GM19035 (cell line): ENCODE data around the gene ANK2.
"Not testable (repeated sequence)": the region's sequence is repeated elsewhere in the genome, so short reads cannot be mapped to it uniquely, and the experiment has no call there.

ENCODE experiments used
- ATAC-seq: cut with Tn5 transposase; IDR thresholded peaks from one replicate; pipeline ENCODE4 v1.9.1; 2021; ENCODE audit not compliant: unreplicated experiment

Gene ANK2

GRCh38 chr4:113183032-113183605 is 133.7 kb downstream of the ANK2 start:
- no peak for ATAC-seq

GRCh38 chr4:113186220-113186619 is 136.8 kb downstream of the ANK2 start:
- not testable (repeated sequence) for ATAC-seq

- ATAC-seq, result no peak
Measured at GRCh38 chr4:113186913-113187312, 137.5 kb downstream of the ANK2 start.

GRCh38 chr4:113187358-113187757 is 137.9 kb downstream of the ANK2 start:
- no peak for ATAC-seq

GRCh38 chr4:113189546-113189945 is 140.1 kb downstream of the ANK2 start:
- ATAC-seq, result no peak

GRCh38 chr4:113209153-113209552 is 159.7 kb downstream of the ANK2 start:
- ATAC-seq, result no peak

GRCh38 chr4:113209652-113210320 is 160.3 kb downstream of the ANK2 start:
- ATAC-seq, result no peak

GRCh38 chr4:113212613-113213012 is 163.2 kb downstream of the ANK2 start:
- no peak for ATAC-seq

GRCh38 chr4:113221990-113222389 is 172.5 kb downstream of the ANK2 start:
- ATAC-seq, result no peak

GRCh38 chr4:113222471-113222870 is 173.0 kb downstream of the ANK2 start:
- no peak for ATAC-seq

- no peak for ATAC-seq
Measured at GRCh38 chr4:113223001-113223400, 173.5 kb downstream of the ANK2 start.

GRCh38 chr4:113232194-113232593 is 182.7 kb downstream of the ANK2 start:
- no peak for ATAC-seq

GRCh38 chr4:113236916-113237315 is 187.5 kb downstream of the ANK2 start:
- no peak for ATAC-seq

- no peak for ATAC-seq
Measured at GRCh38 chr4:113243312-113243711, 193.9 kb downstream of the ANK2 start.

- ATAC-seq, result not testable (repeated sequence)
Measured at GRCh38 chr4:113244747-113245146, 195.3 kb downstream of the ANK2 start.

- no peak for ATAC-seq
Measured at GRCh38 chr4:113248320-113248719, 198.9 kb downstream of the ANK2 start.

GRCh38 chr4:113255628-113256027 is 206.2 kb downstream of the ANK2 start:
- ATAC-seq, result no peak

GRCh38 chr4:113256946-113257345 is 207.5 kb downstream of the ANK2 start:
- no peak for ATAC-seq

- ATAC-seq, result no peak
Measured at GRCh38 chr4:113260688-113261087, 211.2 kb downstream of the ANK2 start.

- no peak for ATAC-seq
Measured at GRCh38 chr4:113263274-113263673, 213.8 kb downstream of the ANK2 start.

GRCh38 chr4:113270520-113271319 is 221.3 kb downstream of the ANK2 start:
- ATAC-seq, result no peak

GRCh38 chr4:113272523-113272922 is 223.1 kb downstream of the ANK2 start:
- no peak for ATAC-seq
